GM12878 (cell line): ENCODE data around the gene ABCD3. TPM values are rescaled to one million over a fixed set of nuclear protein-coding genes. Genes with fewer than 3 reads are reported as not detected.

Experiments
- ATAC-seq: fragments of 200-7000 bp; cut with Tn5 transposase; 3 replicates; pipeline ENCODE4 v1.9.1; 2020; ENCODE audit warnings: mild to moderate bottlenecking, moderate library complexity
- BruUV-seq: library from RNA; stranded (reverse); fragments of 400-500 nt; replicated peaks from 2 replicates; lab custom pipeline; 2021; lab: Mats Ljungman, UMichigan
- CTCF ChIA-PET: fragments of 300-600 bp; sonication (Branson Sonifier 250); formaldehyde crosslinking; extraction: SDS; loops from one replicate; lab custom pipeline; 2021; ENCODE audit warnings: inconsistent platforms; lab: Yijun Ruan, JAX
- POLR2A ChIA-PET: fragments of 350-600 bp; formaldehyde crosslinking; extraction: SDS; loops from one replicate; lab custom pipeline; 2021; ENCODE audit warnings: inconsistent platforms; lab: Charles Lee
- RAD21 ChIA-PET: fragments of 300-600 bp; sonication (Branson Sonifier 250); formaldehyde crosslinking; loops from one replicate; lab custom pipeline; 2023; ENCODE audit warnings: antibody characterized with exemption; ENCODE audit not compliant: unreplicated experiment; lab: Charles Lee
- SMC1A ChIA-PET: fragments of 300-600 bp; sonication (Branson Sonifier 250); formaldehyde crosslinking; loops from one replicate; lab custom pipeline; 2023; ENCODE audit not compliant: unreplicated experiment, uncharacterized antibody; lab: Charles Lee
- DNase-seq: peaks from one replicate; pipeline ENCODE4 v3.0.0-alpha.2; 2011; ENCODE audit warnings: low read depth, low spot score
- FAIRE-seq: peaks from 3 replicates; lab custom pipeline; 2011; peaks lifted over from hg19 to GRCh38; lab: Jason Lieb, UNC
- H2AFZ ChIP-seq: 2 replicates; pipeline ENCODE4 v1.6.0; 2011; ENCODE audit warnings: low read depth, low read length, control low read depth; ENCODE audit not compliant: control insufficient read depth
- H3K27ac ChIP-seq: 2 replicates; pipeline ENCODE4 v1.5.1; 2011; ENCODE audit warnings: control low read depth; ENCODE audit not compliant: control insufficient read depth, insufficient read depth
- H3K27me3 ChIP-seq, 2 experiments: replicated peaks in 1 of 2; 2 replicates each; pipeline versions ENCODE4 v1.6.0 to v1.6.1; 2011; ENCODE audit warnings: low read length in 1 of 2; ENCODE audit not compliant: control insufficient read depth in 2 of 2, insufficient read depth in 2 of 2
- H3K36me3 ChIP-seq, 2 experiments: 2 replicates each; pipeline ENCODE4 v1.5.1; 2011; ENCODE audit warnings: low read length in 1 of 2; ENCODE audit not compliant: control insufficient read depth in 2 of 2, insufficient read depth in 2 of 2
- H3K4me1 ChIP-seq: 2 replicates; pipeline ENCODE4 v1.6.1; 2011; ENCODE audit warnings: mild to moderate bottlenecking, low read length, moderate library complexity, mixed read lengths; ENCODE audit not compliant: control insufficient read depth, insufficient read depth
- H3K4me2 ChIP-seq: 2 replicates; pipeline ENCODE4 v1.6.0; 2011; ENCODE audit warnings: control low read depth; ENCODE audit not compliant: control insufficient read depth, insufficient read depth
- H3K4me3 ChIP-seq: fragments of 200-600 bp; sonication (generic); 2 replicates; pipeline ENCODE4 v1.5.1; 2016
- H3K79me2 ChIP-seq: 2 replicates; pipeline ENCODE4 v1.6.0; 2011; ENCODE audit warnings: low read length; ENCODE audit not compliant: control insufficient read depth, insufficient read depth
- H3K9ac ChIP-seq: 2 replicates; pipeline ENCODE4 v1.8.0; 2011; ENCODE audit warnings: low read length, control low read depth, mixed read lengths; ENCODE audit not compliant: control insufficient read depth, insufficient read depth
- H3K9me3 ChIP-seq: replicated peaks from 3 replicates; pipeline ENCODE4 v1.5.1; 2011; ENCODE audit warnings: mild to moderate bottlenecking, low read length; ENCODE audit not compliant: control insufficient read depth, insufficient read depth
- H4K20me1 ChIP-seq: 2 replicates; pipeline ENCODE4 v1.6.0; 2011; ENCODE audit not compliant: control insufficient read depth, insufficient read depth
- BMI1 ChIP-seq: fragments of 450-650 bp; IDR thresholded peaks from 2 replicates; pipeline ENCODE4 v1.6.1; 2016; ENCODE audit warnings: mild to moderate bottlenecking, moderate library complexity, borderline replicate concordance
- CBFB ChIP-seq: IDR thresholded peaks from 2 replicates; pipeline ENCODE4 v1.6.1; 2016; ENCODE audit warnings: antibody characterized with exemption, low read depth
- CHD2 ChIP-seq: IDR thresholded peaks from 2 replicates; pipeline ENCODE4 v1.6.1; 2011; ENCODE audit warnings: low read depth, low read length, improper control_type of control experiment, borderline replicate concordance
- DPF2 ChIP-seq: fragments of 450-650 bp; IDR thresholded peaks from 2 replicates; pipeline ENCODE4 v1.6.1; 2017; ENCODE audit warnings: mild to moderate bottlenecking
- HCFC1 ChIP-seq: fragments of 150-350 bp; IDR thresholded peaks from 2 replicates; pipeline ENCODE4 v1.6.1; 2014; ENCODE audit warnings: low read length
- IRF4 ChIP-seq: IDR thresholded peaks from 2 replicates; pipeline ENCODE4 v1.6.1; 2011; ENCODE audit warnings: low read depth, low read length
- LARP7 ChIP-seq: fragments of 450-650 bp; IDR thresholded peaks from 2 replicates; pipeline ENCODE4 v1.6.1; 2017; ENCODE audit warnings: mild to moderate bottlenecking
- MEF2A ChIP-seq: IDR thresholded peaks from 2 replicates; pipeline ENCODE4 v1.6.1; 2011; ENCODE audit warnings: low read depth, mild to moderate bottlenecking, low read length, moderate library complexity; ENCODE audit not compliant: insufficient read depth
- NR2F1 ChIP-seq: fragments of 450-650 bp; conservative IDR thresholded peaks from 2 replicates; pipeline ENCODE4 v1.6.1; 2017; ENCODE audit warnings: mild to moderate bottlenecking
- PAX8 ChIP-seq: fragments of 450-650 bp; IDR thresholded peaks from 2 replicates; pipeline ENCODE4 v1.6.1; 2017; ENCODE audit warnings: mild to moderate bottlenecking, moderate library complexity
- POU2F2 ChIP-seq: IDR thresholded peaks from 3 replicates; pipeline ENCODE4 v1.6.1; 2011; ENCODE audit warnings: low read depth, mild to moderate bottlenecking, low read length, borderline replicate concordance
- RBBP5 ChIP-seq: fragments of 200-600 bp; sonication (generic); conservative IDR thresholded peaks from 2 replicates; pipeline ENCODE4 v1.6.1; 2016
- RCOR1 ChIP-seq: conservative IDR thresholded peaks from 2 replicates; pipeline ENCODE4 v1.6.1; 2012; ENCODE audit warnings: low read depth, low read length, improper control_type of control experiment
- WGBS: methylation state at CpG from one replicate; pipeline ENCODE4 v1.1.6; 2016; ENCODE audit warnings: low lambda C conversion rate; ENCODE audit not compliant: insufficient replicate concordance, insufficient coverage; ENCODE audit errors: missing lambda C conversion rate; 5-methylcytosine and 5-hydroxymethylcytosine counted together
- in situ Hi-C: fragments of 300-500 bp; cut with MboI; formaldehyde crosslinking; loops from 9 replicates; pipeline ENCODE4 v1.14.3; 2018; ENCODE audit warnings: mixed read lengths
- intact Hi-C: fragments of 100-400 bp; cut with micrococcal nuclease; formaldehyde crosslinking; loops from one replicate; pipeline ENCODE4 v1.14.2; 2022; ENCODE audit not compliant: unreplicated experiment
- polyA plus RNA-seq, 11 experiments: library from polyadenylated mRNA; depleted of rRNA in 4 of 11; unstranded in 6 of 11; stranded (reverse) in 5 of 11; fragments of >200 nt; fragmentation: Nextera tagmentation in 4 of 11; fragmentation: Illumina TruSeq in 1 of 11; extraction: Ambion mirVana in 4 of 11; extraction: Trizol in 1 of 11; gene quantifications; 1 replicate in 1 of 11; 2 replicates in 10 of 11; pipeline versions ENCODE4 v1.2.1 to v1.2.3, GENCODE V29; 2011 to 2016; ENCODE audit warnings: inconsistent platforms in 2 of 11, missing spikeins in 2 of 11, low read depth in 1 of 11
- total RNA-seq, 4 experiments: library from RNA; depleted of rRNA in 3 of 4; stranded (reverse); fragments of >200 nt in 3 of 4; fragmentation: Illumina TruSeq in 1 of 4; extraction: Trizol in 1 of 4; gene quantifications; 2 replicates each; pipeline versions ENCODE4 v1.2.1 to v1.2.3, GENCODE V29; 2013 to 2021
- TF ChIP-seq, protein P1 (sequence below): IDR thresholded peaks from 2 replicates; pipeline ENCODE4 v1.6.1; 2012; ENCODE audit warnings: low read depth, low read length, improper control_type of control experiment
- TF ChIP-seq, protein P2 (sequence below): IDR thresholded peaks from 2 replicates; pipeline ENCODE4 v1.6.1; 2012; ENCODE audit warnings: low read depth, low read length, improper control_type of control experiment

The ABCD3 gene
- total and polyA plus RNA-seq, 10 of the 15 experiments (the other 5 are each of a cell fraction or from before 2014, with no cell fraction given) = 15.1 to 40.2 (median 24.1) TPM

DNA sequence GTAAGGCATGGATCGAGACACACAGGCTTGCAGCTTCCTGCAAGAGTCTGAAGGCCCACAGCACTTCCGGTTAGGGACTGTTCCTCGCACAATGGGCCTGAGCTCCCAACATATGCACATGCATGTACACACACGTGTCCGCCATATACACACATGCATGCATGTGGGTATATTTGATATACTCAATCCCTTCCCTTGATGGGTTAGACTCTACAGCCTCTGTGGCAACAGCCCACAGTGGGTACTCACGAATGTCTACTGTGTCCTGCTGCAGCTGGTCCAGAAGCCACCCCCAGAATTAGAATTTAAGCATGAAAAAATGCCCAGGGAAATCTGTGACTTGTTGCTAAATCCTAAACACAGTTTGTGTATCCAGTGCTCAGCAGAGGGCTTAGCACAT, 113.5 kb downstream of the ABCD3 start:
- no peak for DNase-seq
- SMC1A ChIA-PET = no interaction called here

More for the DNA sequence above, 113.5 kb downstream of the ABCD3 start:
- no peak overlapping the region for H2AFZ ChIP-seq
- TF ChIP-seq HCFC1 (no peak), CHD2 (no peak), RBBP5 (no peak), CBFB (no peak), PAX8 (no peak), NR2F1 (no peak), RCOR1 (no peak), MEF2A (no peak), LARP7 (no peak), IRF4 (no peak), DPF2 (no peak), BMI1 (no peak), POU2F2 (no peak)
- TF ChIP-seq, protein P1, sequence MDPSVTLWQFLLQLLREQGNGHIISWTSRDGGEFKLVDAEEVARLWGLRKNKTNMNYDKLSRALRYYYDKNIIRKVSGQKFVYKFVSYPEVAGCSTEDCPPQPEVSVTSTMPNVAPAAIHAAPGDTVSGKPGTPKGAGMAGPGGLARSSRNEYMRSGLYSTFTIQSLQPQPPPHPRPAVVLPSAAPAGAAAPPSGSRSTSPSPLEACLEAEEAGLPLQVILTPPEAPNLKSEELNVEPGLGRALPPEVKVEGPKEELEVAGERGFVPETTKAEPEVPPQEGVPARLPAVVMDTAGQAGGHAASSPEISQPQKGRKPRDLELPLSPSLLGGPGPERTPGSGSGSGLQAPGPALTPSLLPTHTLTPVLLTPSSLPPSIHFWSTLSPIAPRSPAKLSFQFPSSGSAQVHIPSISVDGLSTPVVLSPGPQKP = no peak
- TF ChIP-seq, protein P2, sequence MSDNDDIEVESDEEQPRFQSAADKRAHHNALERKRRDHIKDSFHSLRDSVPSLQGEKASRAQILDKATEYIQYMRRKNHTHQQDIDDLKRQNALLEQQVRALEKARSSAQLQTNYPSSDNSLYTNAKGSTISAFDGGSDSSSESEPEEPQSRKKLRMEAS = no peak
- TF ChIP-seq, all 136 proteins: peak for 0
- CTCF ChIA-PET = interaction anchor here (0.8 to 1.2 kb wide), 2 partner anchors 16 to 51 kb away, joined by 3 read pairs; no protein-coding TSS in a partner anchor
- Histone ChIP-seq H3K79me2 (no peaks in the 10 kb centered on the region), H3K4me3 (no peak overlapping the region), H3K4me2 (no peak overlapping the region), H3K36me3 (no peaks in the 10 kb centered on the region), H3K9me3 (no peaks in the 10 kb centered on the region), H3K9ac (no peak overlapping the region), H3K27me3 (no peaks in the 10 kb centered on the region), H3K4me1 (no peaks in the 10 kb centered on the region), H3K27ac (no peak overlapping the region), H4K20me1 (no peaks in the 10 kb centered on the region)
- in situ Hi-C loops (no loop called here), intact Hi-C loops (no loop called here)
- FAIRE-seq (no peak), ATAC-seq (no peak)
- POLR2A ChIA-PET = no interaction called here
- RAD21 ChIA-PET = no interaction called here
- BruUV-seq = no TSS peak
- 61% methylated on average over 6 of the region's 6 CpGs for WGBS
